ENCODE measurements around the gene PRSS21.

Gene PRSS21

GRCh38 chr16:2777231-2777902 is 39.7 kb upstream of the PRSS21 start, which contains the start of gene ELOB (continued):
- no peak for TF ChIP-seq ZNF473 (tag by site-specific recombination; IDR thresholded peaks at IDR 0.05)
- peak; percentile 34; the same call in 1 of the 2 replicates for TF ChIP-seq ZNF501 (tag by site-specific recombination; IDR thresholded peaks at IDR 0.05)
- 0 out of 2 replicates have a peak, but pooled peaks have one; percentile 23 for TF ChIP-seq ZFP69B (tag by site-specific recombination; IDR thresholded peaks at IDR 0.05)
- TF ChIP-seq ZNF404 (tag by site-specific recombination; IDR thresholded peaks at IDR 0.05) = no peak
- 0 out of 2 replicates have a peak, but pooled peaks have one; percentile 40 for TF ChIP-seq GLI4 (tag by site-specific recombination; IDR thresholded peaks at IDR 0.05)
- TF ChIP-seq HIC1 (tag by site-specific recombination; IDR thresholded peaks at IDR 0.05) = peak; percentile 12; the same call in 1 of the 2 replicates
- no peak; the same call in 1 of the 2 replicates for TF ChIP-seq ZNF2 (tag by site-specific recombination; IDR thresholded peaks at IDR 0.05)
- no peak for TF ChIP-seq ZNF596 (tag by site-specific recombination; IDR thresholded peaks at IDR 0.05)
- peak; percentile 65 for TF ChIP-seq PATZ1 (tag by site-specific recombination; IDR thresholded peaks at IDR 0.05)
- peak; percentile 95 for TF ChIP-seq ZXDB (tag by site-specific recombination; IDR thresholded peaks at IDR 0.05)
- no peak for TF ChIP-seq ZNF549 (tag by site-specific recombination; IDR thresholded peaks at IDR 0.05)
- 0 out of 2 replicates have a peak, but pooled peaks have one; percentile 13 for TF ChIP-seq ZNF580 (tag by site-specific recombination; IDR thresholded peaks at IDR 0.05)
- no peak for TF ChIP-seq ZNF777 (tag by site-specific recombination; IDR thresholded peaks at IDR 0.05; ENCODE audit: borderline replicate concordance)
- no peak for TF ChIP-seq ZNF169 (tag by site-specific recombination; IDR thresholded peaks at IDR 0.05)
- TF ChIP-seq ZNF610 (tag by site-specific recombination; IDR thresholded peaks at IDR 0.05; ENCODE audit: borderline replicate concordance) = 0 out of 2 replicates have a peak, but pooled peaks have one; percentile 62
- peak; percentile 72; the same call in 1 of the 2 replicates for TF ChIP-seq KLF1 (tag by site-specific recombination; IDR thresholded peaks at IDR 0.05)
- no peak for TF ChIP-seq HOXC10 (CRISPR knock-in tag; IDR thresholded peaks at IDR 0.05)
- TF ChIP-seq TSHZ1 (tag by site-specific recombination; IDR thresholded peaks at IDR 0.05; ENCODE audit: borderline replicate concordance) = no peak
- peak; percentile 49 for TF ChIP-seq ZBTB48 (tag by site-specific recombination; IDR thresholded peaks at IDR 0.05)
- no peak for TF ChIP-seq ELK4 (IDR thresholded peaks at IDR 0.05; ENCODE audit: borderline replicate concordance, low read depth, low read length)
- no peak for TF ChIP-seq ZNF792 (tag by site-specific recombination; IDR thresholded peaks at IDR 0.05)
- TF ChIP-seq ZNF654 (tag by site-specific recombination; IDR thresholded peaks at IDR 0.05; ENCODE audit: low read depth) = no peak
- no peak for TF ChIP-seq SCRT2 (tag by site-specific recombination; IDR thresholded peaks at IDR 0.05)
- no peak for TF ChIP-seq TCF7L2 (IDR thresholded peaks at IDR 0.05; ENCODE audit: borderline replicate concordance, low read depth, low read length)
- no peak for TF ChIP-seq ZSCAN18 (tag by site-specific recombination; IDR thresholded peaks at IDR 0.05)
- peak; percentile 98 for TF ChIP-seq YY2 (tag by site-specific recombination; IDR thresholded peaks at IDR 0.05)
- no peak for TF ChIP-seq PRDM6 (tag by site-specific recombination; IDR thresholded peaks at IDR 0.05)
- TF ChIP-seq ZBTB20 (tag by site-specific recombination; IDR thresholded peaks at IDR 0.05) = peak; percentile 55; the same call in 1 of the 2 replicates
